GM19023 (cell line): Measurements from ENCODE around the gene PPP1CA.

Experiments used
- ATAC-seq: cut with Tn5 transposase; IDR thresholded peaks from one replicate; pipeline ENCODE4 v1.9.1; 2021; ENCODE audit warnings: mild to moderate bottlenecking, moderate library complexity; ENCODE audit not compliant: unreplicated experiment

PPP1CA gene

DNA sequence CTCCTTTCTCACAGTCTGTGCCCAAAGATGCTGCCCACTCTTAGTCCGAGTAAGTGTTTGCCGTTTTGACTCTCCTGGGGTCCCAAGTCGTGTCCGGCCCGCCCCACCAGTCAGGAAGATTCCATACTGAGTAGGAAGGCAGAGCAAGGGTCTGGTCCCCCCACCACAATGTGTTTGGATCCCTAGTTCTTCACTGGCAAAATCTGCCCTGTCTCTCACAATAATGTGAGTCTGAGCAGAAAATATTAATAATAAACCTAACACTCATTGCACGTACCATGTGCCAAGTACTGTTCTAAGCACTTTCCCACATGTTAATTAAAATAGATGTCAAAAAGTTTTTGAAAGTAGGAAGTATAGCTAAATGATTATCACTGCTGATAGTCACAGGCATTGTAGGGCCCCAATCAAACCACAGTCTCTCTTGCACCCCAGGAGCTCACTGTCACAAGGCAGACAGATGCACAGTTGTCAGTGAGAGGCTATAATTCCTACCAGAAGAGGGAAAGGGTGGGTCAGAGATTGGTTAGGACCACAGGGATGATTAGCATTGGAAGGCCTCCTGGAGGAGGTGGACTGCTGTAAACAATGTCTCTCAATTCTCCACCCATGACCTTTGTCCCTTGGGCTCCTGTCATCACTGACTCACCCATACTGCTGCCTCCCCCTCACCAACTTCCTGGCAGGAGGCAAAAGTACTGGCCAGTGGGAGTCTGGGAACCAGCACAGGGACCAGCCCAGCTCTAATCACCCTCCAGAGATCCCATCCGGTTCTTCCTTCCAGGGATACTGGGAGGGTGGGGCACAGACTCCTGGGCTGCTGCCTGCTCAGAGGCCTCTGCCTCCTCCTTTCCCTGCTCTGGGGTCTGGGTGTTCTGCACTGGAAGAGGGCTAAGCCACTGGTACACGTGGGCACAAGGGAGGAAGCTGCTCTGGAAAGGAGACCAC lies 47.3 kb downstream of the PPP1CA start:
- ATAC-seq = no peak

DNA sequence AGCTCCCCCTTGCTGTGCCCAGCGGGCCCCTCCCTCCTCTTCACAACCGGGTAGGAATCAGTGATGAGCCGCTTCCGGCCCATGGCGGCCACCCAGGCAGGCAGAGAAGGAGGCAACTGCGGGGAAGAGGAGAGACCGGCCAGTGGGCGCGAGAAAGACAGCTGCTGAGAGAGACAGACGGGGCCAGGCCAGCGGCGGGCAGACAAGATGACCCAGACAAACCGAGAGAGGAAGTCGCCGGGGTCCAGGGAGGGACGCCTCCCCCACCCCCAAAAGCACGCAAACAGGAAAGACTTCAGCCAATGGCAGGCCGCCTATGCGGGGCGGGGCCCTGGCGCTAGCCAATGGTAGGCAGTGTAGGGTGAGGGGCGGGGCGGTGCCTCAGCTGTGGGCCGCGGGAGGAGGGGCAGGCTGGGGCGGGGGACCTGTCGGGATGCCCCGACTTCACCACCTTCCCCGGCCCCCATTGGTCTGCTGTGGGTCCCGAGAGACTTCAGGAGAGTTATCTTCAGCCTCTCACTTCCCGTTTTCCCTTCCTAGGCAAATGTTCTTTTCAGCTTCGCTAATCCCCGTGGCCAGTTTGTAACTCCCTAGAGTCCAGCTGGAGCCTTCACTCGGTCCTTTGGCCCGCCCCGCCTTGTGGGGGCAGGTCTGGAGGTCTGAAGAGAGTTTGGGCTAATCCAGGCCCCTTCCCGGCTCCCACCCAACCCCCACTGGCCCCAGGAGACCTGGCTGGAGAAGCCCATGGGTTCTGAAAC lies 48.2 kb downstream of the PPP1CA start, which contains the start of gene POLD4:
POLD4 (minus strand) TSS at position 230 of the 758 bp plus-strand sequence; CDS start at position 83, 147 bp downstream.
- peak; percentile 78 for ATAC-seq

DNA sequence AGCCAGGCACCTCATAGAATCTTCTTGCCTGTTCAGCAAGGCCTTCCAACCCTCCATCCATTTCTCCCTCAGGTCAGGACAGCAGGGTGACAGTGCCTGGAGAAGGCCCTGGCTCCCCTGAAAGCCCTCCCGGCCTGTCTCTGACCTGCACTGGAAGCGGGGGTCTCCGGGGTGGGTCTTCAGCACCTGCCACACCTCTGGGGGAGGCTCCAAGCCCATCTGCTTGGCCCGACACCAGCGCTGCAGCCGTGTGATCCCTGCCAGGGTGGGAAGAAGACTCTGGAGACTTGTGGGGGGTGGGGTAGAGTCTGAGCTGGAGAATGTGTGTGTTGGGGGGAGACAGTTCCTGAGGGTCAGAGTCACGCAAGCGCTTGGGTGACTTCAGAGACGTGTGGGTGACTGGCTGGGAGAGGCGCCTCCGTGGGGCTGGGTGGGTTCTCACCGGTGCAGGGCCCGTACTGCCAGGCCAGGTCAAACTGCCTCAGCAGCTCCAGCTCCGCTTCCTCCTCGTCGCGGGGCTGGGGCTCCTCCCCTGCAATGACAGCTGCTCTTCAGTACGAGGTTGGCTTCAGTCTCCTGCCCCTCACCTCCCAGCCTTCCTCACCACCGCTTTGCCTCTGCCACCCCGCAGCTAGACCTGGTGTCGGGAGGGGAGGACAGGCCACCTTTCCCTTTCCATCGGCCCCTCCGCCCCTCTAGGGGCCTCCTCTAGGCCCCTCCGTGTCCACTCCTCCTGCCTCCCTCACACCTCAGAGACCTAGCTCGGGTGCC lies 48.9 kb downstream of the PPP1CA start:
- ATAC-seq = peak; percentile 14

DNA sequence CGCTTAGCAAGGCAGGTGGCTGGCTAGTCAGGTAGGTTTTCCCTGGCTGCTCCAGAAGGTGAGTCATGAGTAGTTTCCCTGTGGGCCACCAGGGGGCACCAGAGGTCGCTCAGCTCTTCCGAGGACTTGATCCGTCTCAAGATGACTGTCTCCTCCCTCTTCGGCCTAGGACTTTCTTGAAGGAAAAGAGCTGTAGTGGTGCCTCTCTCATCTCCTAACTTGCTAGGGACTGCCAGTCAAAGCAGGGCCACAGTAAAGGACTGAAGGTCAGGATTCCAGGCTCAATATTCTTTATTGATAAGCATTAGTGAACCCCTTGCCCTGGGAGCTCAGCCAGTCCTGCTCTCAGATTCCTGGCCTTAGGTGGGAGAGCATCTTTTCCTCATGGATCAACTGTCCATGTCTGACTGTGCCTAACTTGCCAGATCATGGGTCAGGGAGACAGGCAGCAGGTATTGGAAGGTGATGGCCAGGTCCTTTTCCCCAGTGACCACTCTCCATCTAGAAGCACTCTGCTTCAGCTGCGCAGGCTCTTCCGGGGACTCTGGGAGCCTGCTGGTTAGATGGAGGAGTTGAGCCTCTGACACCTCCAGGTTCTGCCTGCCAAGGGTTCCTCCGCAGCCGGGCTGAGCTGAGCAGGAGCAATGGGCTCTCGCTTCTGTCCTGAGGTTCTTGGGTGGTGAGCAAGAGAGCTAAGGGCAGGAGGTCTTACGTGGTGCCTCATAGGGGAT lies 50.2 kb downstream of the PPP1CA start:
- ATAC-seq = no peak

DNA sequence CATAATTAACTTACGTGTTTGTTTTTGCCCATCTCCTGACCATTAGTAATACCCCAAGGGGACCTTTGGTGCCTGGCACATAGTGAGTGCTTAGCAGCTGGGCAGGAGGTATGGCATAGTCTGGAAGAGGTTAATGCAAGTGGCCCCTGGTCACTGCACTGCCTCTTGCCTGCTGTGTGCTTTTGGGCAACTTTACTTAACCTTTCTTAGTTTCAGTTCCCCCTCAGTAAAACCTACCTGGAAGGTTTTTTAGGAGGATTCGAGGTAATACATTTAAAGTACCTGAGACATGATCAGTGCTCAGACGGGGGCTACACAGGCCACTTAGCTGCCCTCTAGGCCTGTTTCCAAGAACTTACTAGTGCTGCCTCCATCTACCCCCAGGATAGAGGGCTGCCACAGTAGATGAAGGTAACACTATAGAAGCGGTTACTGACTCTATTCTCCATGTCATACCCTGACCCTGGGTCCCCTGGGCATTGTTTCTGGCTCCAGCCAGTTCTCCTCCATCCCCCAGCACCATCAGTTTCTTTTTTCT lies 51.7 kb downstream of the PPP1CA start:
- no peak for ATAC-seq

DNA sequence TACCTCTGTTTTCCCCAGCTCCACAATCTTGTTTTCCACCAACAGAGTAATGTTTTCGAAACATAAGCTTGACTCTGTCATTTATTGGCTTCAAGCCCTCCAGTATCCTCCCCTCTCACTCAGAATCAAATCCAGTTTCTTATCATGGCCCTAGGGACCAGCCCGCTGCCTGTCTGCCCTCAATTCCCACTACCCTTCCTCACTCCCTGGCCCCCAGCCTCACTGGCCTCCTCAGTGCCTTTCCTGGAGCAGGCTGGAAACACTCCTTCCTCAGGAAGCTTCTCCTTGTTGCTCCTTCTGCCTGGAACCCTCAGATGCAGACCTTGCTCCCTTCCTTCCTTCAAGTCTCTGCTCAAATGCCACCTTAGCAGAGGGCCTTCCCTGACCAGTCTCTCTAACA lies 52.2 kb downstream of the PPP1CA start:
- no peak for ATAC-seq

DNA sequence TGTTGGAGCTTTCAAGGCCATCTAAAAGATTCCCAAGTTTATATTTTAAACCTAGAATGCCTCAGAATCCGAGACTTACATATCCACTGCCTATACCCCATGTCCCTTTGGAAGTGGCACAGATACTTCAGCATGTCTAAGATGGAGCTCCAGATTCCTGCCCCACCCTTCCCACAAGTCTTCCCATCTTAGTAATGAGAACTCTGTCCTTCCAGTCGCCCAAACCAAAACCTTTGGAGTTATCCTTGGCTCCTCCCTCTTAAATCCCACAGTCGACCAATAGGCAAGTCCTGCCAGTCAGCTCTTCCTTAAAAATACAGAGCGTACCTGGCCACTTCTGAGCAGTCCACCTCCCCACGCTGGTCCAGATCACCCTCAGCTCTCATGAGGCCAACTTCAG lies 52.6 kb downstream of the PPP1CA start:
- no peak for ATAC-seq
